Fibroblast of skin of abdomen (primary cell): ENCODE results near the gene CLCN2.
A peak's percentile ranks its signal among the peaks of the same experiment; 100 is the strongest.

Experiments
- DNase-seq: peaks from one replicate; pipeline ENCODE4 v3.0.0-alpha.2; 2013

Gene CLCN2

DNA sequence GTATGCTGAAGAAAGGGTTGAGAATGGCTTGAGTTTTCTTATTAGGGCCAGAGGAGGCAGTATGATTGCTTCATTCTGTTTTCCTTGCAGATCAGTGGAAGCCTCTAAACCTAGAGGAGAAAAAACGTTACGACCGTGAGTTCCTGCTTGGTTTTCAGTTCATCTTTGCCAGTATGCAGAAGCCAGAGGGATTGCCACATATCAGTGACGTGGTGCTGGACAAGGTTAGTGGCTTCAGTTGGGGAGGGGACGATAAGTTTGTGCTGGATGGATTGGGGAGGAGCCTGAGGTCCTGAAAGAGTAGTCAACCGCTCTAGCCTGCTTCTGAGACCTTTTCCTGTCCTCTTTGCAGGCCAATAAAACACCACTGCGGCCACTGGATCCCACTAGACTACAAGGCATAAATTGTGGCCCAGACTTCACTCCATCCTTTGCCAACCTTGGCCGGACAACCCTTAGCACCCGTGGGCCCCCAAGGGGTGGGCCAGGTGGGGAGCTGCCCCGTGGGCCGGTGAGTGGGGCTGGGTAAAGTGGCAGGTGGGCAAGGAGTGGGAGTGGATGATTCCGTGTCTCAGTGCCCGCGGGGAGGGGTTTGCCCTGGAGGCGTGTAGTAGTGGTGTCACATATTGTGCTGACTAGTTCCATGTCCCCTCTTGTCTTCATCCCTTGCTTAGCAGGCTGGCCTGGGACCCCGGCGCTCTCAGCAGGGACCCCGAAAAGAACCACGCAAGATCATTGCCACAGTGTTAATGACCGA, 38.5 kb downstream of the CLCN2 start:
- no peak for DNase-seq

- DNase-seq = no peak
Measured at GRCh38 chr3:184321666-184322065, 39.7 kb downstream of the CLCN2 start.

DNA sequence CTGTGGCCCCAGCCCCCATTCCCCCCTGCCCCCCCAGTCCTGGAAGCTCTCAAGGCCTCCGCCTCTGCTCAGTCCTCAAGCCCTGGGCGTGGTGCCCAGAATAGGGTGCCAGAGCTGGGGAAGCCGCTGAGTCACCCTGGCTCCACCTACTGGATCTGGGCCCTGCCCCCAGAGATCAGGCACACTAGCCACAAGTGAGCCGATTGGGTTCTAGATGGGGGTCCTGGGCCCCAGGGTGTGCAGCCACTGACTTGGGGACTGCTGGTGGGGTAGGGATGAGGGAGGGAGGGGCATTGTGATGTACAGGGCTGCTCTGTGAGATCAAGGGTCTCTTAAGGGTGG, 41.3 kb downstream of the CLCN2 start:
- DNase-seq = peak; percentile 97

DNA sequence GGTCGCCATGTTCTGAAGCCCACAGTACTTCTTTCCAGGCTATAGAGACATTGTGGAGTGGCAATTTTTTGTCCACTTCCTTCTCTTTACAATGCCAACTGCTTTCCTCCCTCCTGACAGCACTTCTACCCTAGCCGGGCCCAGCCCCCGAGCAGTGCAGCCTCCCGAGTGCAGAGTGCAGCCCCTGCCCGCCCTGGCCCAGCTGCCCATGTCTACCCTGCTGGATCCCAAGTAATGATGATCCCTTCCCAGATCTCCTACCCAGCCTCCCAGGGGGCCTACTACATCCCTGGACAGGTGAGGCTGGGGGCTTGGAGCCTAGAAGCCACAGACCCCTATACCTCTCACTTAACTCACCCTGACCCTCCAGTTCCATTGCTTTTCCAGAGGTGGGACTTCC, 44.2 kb downstream of the CLCN2 start:
- no peak for DNase-seq

- no peak for DNase-seq
Measured at GRCh38 chr3:184316792-184317191, 44.6 kb downstream of the CLCN2 start.

GRCh38 chr3:184315871-184316661, 45.3 kb downstream of the CLCN2 start:
- DNase-seq = no peak

- DNase-seq = no peak
Measured at GRCh38 chr3:184315543-184315867, 45.9 kb downstream of the CLCN2 start.

GRCh38 chr3:184314700-184315542, 46.5 kb downstream of the CLCN2 start:
- DNase-seq = peak; percentile 84

DNA sequence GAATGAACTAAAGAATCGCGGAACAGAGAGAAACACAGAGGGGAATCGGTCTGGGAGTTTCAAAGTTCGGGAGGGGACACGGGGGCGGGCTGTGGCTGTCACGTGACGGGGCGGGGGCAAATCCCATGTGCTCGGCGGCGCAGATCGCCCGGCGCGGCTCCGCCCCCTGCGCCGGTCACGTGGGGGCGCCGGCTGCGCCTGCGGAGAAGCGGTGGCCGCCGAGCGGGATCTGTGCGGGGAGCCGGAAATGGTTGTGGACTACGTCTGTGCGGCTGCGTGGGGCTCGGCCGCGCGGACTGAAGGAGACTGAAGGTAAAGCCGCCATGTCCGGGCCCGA, 47.1 kb downstream of the CLCN2 start, which contains the start of gene EIF4G1:
Gene EIF4G1, plus strand, starts transcription at position 244 of the 337 bp plus-strand sequence. CDS start 1,191 bp downstream, outside the sequence.
- peak; percentile 95 for DNase-seq

- no peak for DNase-seq
Measured at GRCh38 chr3:184311633-184312032, 49.8 kb downstream of the CLCN2 start.

GRCh38 chr3:184308744-184309143, 52.7 kb downstream of the CLCN2 start:
- no peak for DNase-seq

GRCh38 chr3:184307915-184308314, 53.5 kb downstream of the CLCN2 start:
- no peak for DNase-seq

DNA sequence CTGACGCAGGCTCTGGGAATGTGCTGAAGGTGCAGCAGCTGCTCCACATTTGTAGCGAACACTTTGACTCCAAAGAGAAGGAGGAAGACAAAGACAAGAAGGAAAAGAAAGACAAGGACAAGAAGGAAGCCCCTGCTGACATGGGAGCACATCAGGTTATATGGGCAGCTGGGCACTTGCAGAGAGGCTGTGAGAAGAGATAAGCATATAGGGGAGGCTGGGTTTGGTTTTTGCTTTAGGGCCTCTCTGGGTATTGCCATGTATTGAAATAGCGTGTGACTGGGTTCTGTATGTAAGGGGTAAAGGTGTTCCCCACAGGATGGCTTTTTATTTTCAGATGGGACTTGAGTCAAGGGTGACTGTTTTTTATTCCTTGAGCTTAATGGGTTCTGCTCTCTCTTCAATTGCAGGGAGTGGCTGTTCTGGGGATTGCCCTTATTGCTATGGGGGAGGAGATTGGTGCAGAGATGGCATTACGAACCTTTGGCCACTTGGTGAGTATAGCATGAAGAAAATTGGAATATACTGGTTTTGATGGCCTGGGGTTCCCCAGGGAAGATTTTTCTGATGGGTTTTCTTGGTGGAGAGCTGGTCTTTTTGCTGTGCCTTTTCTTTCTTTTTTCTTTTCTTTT, 54.9 kb downstream of the CLCN2 start:
- DNase-seq = no peak

GRCh38 chr3:184305577-184305976, 55.8 kb downstream of the CLCN2 start:
- DNase-seq = no peak

DNA sequence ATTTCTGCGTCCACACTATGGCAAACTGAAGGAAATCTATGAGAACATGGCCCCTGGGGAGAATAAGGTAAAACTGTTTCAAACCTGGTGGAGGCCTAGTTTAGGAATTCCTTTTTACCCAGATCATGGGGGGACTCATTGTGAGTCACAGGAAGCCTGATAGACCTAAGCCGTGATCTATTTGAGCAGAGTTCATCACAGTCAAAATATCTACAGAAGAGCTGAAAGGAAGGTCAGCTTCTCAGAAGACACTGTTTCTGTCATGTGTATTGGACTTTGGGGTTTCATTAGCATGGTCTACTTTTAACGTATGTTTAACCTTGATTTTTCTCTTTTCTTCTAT, 61.1 kb downstream of the CLCN2 start:
- DNase-seq = peak; percentile 57

GRCh38 chr3:184299488-184300377, 61.7 kb downstream of the CLCN2 start:
- peak; percentile 26 for DNase-seq

GRCh38 chr3:184298759-184299487, 62.5 kb downstream of the CLCN2 start, which contains the start of gene PSMD2:
TSS of gene PSMD2 (plus strand) at chr3:184299241. CDS start at chr3:184299267, 26 bp downstream.
- DNase-seq = peak; percentile 97

DNA sequence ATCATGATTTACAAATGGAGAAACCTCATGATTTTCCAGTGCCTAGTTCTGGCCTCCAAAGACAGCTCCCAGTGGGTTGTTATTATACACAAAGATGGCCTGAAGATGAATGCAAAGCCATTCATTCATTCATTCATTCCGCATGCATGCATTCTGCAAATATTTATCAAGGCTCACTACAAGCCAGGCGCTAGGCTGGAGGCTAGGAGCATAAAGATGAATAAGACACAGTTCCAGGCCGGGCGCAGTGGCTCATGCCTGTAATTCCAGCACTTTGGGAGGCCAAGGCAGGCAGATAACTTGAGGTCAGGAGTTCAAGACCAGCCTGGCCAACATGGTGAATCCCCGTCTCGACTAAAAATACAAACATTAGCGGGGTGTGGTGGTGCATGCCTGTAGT, 64.8 kb downstream of the CLCN2 start:
- no peak for DNase-seq
